Calu3 (cell line): ENCODE measurements around the gene ATOH8. TPM values are rescaled to one million over a fixed set of nuclear protein-coding genes. Genes with fewer than 3 reads are reported as not detected.

Source experiments
- BruUV-seq: library from RNA; stranded (reverse); fragments of 400-500 nt; replicated peaks from 2 replicates; lab custom pipeline; 2021; lab: Mats Ljungman, UMichigan
- CTCF ChIA-PET: fragments of 300-600 bp; sonication (Branson Sonifier 250); formaldehyde crosslinking; loops from one replicate; lab custom pipeline; 2022; ENCODE audit warnings: antibody characterized with exemption; lab: Charles Lee
- DNase-seq: peaks from one replicate; pipeline ENCODE4 v3.0.0; 2022
- H3K27ac Mint-ChIP-seq: one replicate; pipeline ENCODE4 v1.8.0; 2022; ENCODE audit warnings: mixed read lengths; ENCODE audit not compliant: unreplicated experiment
- H3K27me3 Mint-ChIP-seq: one replicate; pipeline ENCODE4 v1.8.0; 2022; ENCODE audit warnings: mixed read lengths; ENCODE audit not compliant: unreplicated experiment
- H3K36me3 Mint-ChIP-seq: one replicate; pipeline ENCODE4 v1.8.0; 2022; ENCODE audit warnings: mild to moderate bottlenecking, moderate library complexity, mixed read lengths; ENCODE audit not compliant: insufficient read depth, unreplicated experiment
- H3K4me1 Mint-ChIP-seq: one replicate; pipeline ENCODE4 v1.8.0; 2022; ENCODE audit warnings: mild to moderate bottlenecking, low read depth, mixed read lengths; ENCODE audit not compliant: unreplicated experiment
- H3K4me3 Mint-ChIP-seq: one replicate; pipeline ENCODE4 v1.8.0; 2022; ENCODE audit warnings: mild to moderate bottlenecking, low read depth, moderate library complexity, mixed read lengths; ENCODE audit not compliant: unreplicated experiment
- H3K9me3 Mint-ChIP-seq: one replicate; pipeline ENCODE4 v1.8.0; 2022; ENCODE audit warnings: low read depth, mixed read lengths; ENCODE audit not compliant: unreplicated experiment
- intact Hi-C: fragments of 100-400 bp; cut with micrococcal nuclease; formaldehyde crosslinking; loops from one replicate; pipeline ENCODE4 v1.10.0; 2022; ENCODE audit not compliant: unreplicated experiment
- total RNA-seq: library from RNA; stranded (reverse); gene quantifications from 2 replicates; pipeline ENCODE4 v1.2.3, GENCODE V29; 2022
- TF ChIP-seq, protein P1 (sequence below): fragments of 200-600 bp; IDR thresholded peaks from one replicate; pipeline ENCODE4 v1.8.0; 2022; ENCODE audit warnings: antibody characterized with exemption; ENCODE audit not compliant: unreplicated experiment

ATOH8 gene
- total RNA-seq, 1 experiment from 2014 or later = 0.19 TPM

DNA sequence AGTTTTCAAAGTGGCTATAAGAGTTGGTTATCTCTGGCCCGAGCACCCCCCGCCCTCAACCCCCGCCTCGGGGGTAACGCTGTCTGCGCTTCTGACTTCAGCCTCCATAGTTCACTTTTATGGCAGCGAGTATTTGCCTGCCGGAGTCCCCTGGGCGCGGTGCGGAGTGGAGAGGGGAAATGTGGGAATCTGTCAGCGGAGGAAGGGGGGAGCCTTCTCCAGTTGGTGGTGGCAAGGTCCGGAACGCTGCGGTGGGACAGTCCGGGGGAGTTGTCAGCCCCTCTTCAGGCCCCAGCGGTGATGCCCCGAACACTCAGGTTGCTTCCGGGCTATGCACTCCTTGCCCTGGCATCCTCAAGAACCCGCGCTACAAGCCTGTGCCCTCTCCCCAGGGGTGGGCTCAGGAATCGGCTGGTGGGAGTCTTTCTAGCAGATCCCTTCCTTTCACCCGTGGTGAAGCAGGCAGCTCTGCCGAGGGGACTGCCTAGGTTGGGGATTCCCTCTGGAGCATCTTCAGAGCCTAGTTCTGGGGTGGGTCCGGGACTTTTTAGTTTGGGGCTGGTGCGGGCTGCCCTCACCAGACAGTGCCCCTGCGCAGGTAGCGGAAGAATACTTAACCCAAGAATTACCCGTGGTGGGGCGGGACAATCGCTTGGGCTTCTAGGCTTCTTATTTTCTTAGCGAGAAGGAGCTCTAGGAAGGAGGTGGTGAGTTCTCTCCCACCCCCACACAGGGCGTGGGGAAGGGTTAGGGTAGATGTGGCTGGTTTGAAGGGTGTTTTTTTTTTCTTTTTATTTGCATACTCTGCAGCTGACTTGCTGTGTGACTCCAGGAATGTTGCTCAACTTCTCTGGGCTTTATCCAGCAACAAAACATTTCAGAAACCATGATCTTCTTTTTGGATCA, 1.6 kb downstream of the ATOH8 start:
- TF ChIP-seq, protein P1, sequence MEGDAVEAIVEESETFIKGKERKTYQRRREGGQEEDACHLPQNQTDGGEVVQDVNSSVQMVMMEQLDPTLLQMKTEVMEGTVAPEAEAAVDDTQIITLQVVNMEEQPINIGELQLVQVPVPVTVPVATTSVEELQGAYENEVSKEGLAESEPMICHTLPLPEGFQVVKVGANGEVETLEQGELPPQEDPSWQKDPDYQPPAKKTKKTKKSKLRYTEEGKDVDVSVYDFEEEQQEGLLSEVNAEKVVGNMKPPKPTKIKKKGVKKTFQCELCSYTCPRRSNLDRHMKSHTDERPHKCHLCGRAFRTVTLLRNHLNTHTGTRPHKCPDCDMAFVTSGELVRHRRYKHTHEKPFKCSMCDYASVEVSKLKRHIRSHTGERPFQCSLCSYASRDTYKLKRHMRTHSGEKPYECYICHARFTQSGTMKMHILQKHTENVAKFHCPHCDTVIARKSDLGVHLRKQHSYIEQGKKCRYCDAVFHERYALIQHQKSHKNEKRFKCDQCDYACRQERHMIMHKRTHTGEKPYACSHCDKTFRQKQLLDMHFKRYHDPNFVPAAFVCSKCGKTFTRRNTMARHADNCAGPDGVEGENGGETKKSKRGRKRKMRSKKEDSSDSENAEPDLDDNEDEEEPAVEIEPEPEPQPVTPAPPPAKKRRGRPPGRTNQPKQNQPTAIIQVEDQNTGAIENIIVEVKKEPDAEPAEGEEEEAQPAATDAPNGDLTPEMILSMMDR = no peak
- no peak overlapping the region for H3K27ac Mint-ChIP-seq
- DNase-seq = no peak
- H3K4me1 Mint-ChIP-seq = peaks cover 11% of the 10 kb centered on the region
- H3K27me3 Mint-ChIP-seq = peaks cover 70% of the 10 kb centered on the region
- BruUV-seq = no TSS peak
- intact Hi-C loops = loop anchor here (2.0 kb wide), 1 partner anchor 15 kb away; no protein-coding TSS in a partner anchor
- peak overlapping the region; percentile 77 for H3K4me3 Mint-ChIP-seq
- CTCF ChIA-PET = no interaction called here
- no peaks in the 10 kb centered on the region for H3K9me3 Mint-ChIP-seq
- peaks cover 5% of the 10 kb centered on the region for H3K36me3 Mint-ChIP-seq

DNA sequence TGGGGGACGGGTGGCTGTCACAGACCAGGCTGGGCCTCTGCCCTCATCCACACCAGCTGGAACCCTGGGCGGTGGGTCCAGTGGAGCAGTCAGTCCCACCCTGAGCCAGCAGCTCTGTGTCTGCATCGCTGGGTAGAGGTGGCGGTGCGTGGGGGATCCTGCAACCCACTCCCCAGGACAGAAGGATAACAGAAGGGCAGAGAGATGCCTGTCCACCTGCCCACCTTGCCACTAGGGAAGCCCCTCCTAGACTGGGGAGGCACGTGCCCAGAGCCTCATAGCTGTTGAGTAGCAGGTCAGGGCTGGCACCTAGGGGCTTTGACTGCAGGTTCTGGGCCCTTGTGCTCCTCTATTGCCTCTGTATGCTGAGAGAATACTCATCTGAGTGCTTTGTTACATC, 2.4 kb downstream of the ATOH8 start:
- BruUV-seq = no TSS peak
- TF ChIP-seq, protein P1 = no peak
- H3K4me3 Mint-ChIP-seq = no peak overlapping the region
- intact Hi-C loops = loop anchor here (2.0 kb wide), 1 partner anchor 15 kb away; no protein-coding TSS in a partner anchor
- CTCF ChIA-PET = no interaction called here
- no peaks in the 10 kb centered on the region for H3K9me3 Mint-ChIP-seq
- no peak for DNase-seq
- no peak overlapping the region for H3K27ac Mint-ChIP-seq
- H3K36me3 Mint-ChIP-seq = peaks cover 5% of the 10 kb centered on the region
- H3K27me3 Mint-ChIP-seq = peaks cover 62% of the 10 kb centered on the region
- H3K4me1 Mint-ChIP-seq = peaks cover 8% of the 10 kb centered on the region

DNA sequence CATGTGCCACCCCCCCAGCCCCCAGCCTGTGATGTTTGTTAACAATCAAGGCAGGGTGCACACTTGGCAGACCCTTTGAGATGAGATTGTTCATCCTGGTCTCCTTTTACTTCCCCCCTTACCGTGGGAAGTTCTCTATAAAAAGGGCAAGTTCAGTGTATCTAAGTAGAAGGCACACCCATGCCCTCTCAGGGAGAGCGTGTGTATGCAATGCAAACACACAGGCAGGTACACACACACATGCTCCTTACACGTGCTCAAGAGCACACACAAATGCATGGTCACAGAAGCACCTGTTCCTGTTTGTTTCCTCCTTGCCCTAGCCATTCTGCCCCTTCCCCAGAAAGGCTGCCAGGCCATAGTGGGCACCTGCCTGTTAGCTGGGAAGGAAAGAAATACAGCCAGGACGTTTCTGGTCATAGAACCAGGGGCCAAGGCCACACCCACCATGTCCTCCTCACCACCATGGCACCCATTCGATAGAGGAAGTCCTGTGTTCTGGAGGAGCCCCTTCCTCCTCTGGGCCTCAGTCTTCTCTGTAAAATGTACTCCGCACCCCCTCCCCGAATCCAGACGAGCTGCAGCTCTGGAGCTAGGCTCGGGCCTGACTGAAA, 3.1 kb downstream of the ATOH8 start:
- no peak overlapping the region for H3K27ac Mint-ChIP-seq
- BruUV-seq = no TSS peak
- H3K36me3 Mint-ChIP-seq = peaks cover 5% of the 10 kb centered on the region
- H3K27me3 Mint-ChIP-seq = peaks cover 59% of the 10 kb centered on the region
- no peak for DNase-seq
- CTCF ChIA-PET = no interaction called here
- no peaks in the 10 kb centered on the region for H3K9me3 Mint-ChIP-seq
- H3K4me3 Mint-ChIP-seq = no peak overlapping the region
- TF ChIP-seq, protein P1 = no peak
- intact Hi-C loops = loop anchor here (2.0 kb wide), 1 partner anchor 14 kb away; no protein-coding TSS in a partner anchor
- H3K4me1 Mint-ChIP-seq = peaks cover 8% of the 10 kb centered on the region

DNA sequence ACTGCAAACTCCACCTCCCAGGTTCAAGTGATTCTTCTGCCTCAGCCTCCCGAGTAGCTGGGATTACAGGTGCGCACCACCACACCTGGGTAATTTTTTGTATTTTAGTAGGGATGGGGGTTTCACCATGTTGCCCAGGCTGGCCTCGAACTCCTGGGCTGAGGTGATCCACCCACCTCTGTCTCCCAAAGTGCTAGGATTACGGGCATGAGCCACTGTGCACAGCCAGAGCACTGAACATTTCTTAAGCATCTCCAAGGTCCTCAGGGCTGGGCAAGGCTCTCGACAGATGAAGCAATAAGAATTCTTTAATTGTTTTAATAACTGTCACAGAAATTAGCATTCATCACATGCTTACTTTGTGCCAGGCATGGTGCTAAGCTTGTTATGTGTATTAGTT, 4.1 kb downstream of the ATOH8 start:
- Mint-ChIP-seq H3K9me3 (no peaks in the 10 kb centered on the region), H3K4me3 (no peak overlapping the region), H3K27me3 (peaks cover 59% of the 10 kb centered on the region), H3K27ac (no peak overlapping the region), H3K4me1 (peaks cover 8% of the 10 kb centered on the region), H3K36me3 (peaks cover 5% of the 10 kb centered on the region)
- no peak for DNase-seq
- TF ChIP-seq, protein P1 = no peak
- BruUV-seq = no TSS peak
- intact Hi-C loops = loop anchor here (2.0 kb wide), 1 partner anchor 13 kb away; no protein-coding TSS in a partner anchor
- CTCF ChIA-PET = no interaction called here
